SK-N-DZ (cell line): Measurements from ENCODE around the gene CDC27. TPM values are rescaled to one million over a fixed set of nuclear protein-coding genes. Genes with fewer than 3 reads are reported as not detected.
A peak's percentile ranks its signal among the peaks of the same experiment; 100 is the strongest.
"Not testable (repeated sequence)": the region's sequence is repeated elsewhere in the genome, so short reads cannot be mapped to it uniquely, and the experiment has no call there.

Source experiments
- DNase-seq: peaks from one replicate; pipeline ENCODE4 v3.0.0-alpha.2; 2015; ENCODE audit warnings: low spot score
- polyA plus RNA-seq, 2 experiments: library from polyadenylated mRNA; depleted of rRNA; stranded (reverse); fragments of >200 nt; gene quantifications; 2 replicates each; pipeline ENCODE4 v1.2.3, GENCODE V29; 2014

CDC27 gene, protein sequence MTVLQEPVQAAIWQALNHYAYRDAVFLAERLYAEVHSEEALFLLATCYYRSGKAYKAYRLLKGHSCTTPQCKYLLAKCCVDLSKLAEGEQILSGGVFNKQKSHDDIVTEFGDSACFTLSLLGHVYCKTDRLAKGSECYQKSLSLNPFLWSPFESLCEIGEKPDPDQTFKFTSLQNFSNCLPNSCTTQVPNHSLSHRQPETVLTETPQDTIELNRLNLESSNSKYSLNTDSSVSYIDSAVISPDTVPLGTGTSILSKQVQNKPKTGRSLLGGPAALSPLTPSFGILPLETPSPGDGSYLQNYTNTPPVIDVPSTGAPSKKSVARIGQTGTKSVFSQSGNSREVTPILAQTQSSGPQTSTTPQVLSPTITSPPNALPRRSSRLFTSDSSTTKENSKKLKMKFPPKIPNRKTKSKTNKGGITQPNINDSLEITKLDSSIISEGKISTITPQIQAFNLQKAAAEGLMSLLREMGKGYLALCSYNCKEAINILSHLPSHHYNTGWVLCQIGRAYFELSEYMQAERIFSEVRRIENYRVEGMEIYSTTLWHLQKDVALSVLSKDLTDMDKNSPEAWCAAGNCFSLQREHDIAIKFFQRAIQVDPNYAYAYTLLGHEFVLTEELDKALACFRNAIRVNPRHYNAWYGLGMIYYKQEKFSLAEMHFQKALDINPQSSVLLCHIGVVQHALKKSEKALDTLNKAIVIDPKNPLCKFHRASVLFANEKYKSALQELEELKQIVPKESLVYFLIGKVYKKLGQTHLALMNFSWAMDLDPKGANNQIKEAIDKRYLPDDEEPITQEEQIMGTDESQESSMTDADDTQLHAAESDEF
- 58.9 and 61.2 TPM in 2 replicates for polyA plus RNA-seq (2014; cell fraction: cytosol; rRNA removed)
- 71.2 and 102 TPM in 2 replicates for polyA plus RNA-seq (2014; cell fraction: nucleus; rRNA removed)

DNA sequence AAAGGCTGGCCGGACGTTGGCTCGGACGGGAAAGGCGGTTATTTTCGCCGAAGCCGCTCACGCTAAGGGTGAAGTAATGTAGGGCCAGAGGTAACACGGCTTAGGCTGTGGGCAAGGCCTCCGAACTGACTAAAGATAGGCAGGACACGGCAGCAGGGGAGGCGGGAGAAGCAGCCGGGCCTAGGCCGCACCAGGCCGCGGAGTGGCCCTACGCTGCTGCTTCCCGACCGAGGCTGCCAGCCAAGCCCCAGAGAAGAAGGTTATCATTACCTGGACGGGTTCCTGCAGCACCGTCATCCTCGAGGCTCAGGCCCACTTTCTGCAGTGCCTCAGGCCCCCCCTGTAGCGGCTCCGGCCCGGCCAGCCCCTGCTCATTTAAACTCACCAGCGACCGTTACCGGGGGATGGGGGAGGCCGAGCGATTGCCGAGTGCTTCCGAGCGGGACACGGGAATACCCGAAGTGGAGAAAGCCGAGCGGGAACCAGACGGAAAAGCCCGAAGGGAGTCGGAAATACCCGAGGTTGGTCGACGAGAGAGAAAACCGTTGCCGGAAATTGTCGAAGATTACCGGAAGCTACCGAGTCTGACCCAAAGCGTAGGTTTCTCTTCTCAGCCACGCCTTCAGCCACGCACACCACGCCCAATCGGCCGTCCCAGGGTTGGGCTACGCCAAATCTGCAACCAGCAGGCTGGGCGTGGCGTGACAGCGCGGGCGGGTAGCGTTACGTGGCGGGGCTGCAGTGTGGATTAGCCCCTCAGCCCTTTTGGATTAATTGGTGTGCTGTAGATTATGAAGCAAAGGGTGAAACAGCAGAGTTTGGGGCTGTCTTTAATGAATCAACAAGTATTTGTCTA is at the start of gene CDC27:
Gene CDC27 (minus strand): TSS at position 420 of the 856 bp plus-strand sequence. CDS start 123 bp downstream, at position 297.
- peak; percentile 99 for DNase-seq

DNA sequence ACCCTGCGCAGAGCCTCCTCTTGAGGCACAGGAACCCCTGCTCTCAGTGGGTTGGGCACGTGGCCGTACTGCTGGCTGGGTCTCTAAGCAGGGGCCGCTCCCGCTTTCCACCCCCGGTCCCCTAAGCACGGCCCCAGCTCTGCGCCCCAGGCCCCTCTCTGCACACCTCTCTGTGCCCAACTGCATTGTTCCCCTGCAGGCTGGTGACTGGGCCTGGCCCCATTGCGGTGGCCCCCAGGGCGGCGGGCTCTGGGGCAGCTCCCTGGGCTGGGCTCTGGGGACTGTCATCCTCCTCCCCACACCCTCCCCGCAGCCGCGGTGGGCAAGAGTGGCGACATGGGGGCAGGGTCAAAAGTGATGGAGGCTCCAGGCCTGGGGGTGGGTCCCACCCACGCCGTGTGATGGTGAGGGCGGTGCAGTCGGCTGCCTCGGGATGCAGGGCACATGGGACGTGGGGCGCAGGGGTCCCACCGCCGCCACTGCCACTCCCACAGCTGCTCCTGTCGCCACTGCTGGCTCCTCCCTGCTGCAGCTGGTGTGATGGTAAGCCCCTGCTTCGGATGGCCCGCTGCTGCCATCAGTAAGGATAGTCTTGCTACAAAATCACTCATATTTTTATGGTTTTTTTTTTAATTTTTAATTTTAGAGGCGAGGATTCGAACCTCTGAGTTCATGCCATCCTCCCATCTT is 49.4 kb upstream of the CDC27 start:
- DNase-seq: no peak

DNA sequence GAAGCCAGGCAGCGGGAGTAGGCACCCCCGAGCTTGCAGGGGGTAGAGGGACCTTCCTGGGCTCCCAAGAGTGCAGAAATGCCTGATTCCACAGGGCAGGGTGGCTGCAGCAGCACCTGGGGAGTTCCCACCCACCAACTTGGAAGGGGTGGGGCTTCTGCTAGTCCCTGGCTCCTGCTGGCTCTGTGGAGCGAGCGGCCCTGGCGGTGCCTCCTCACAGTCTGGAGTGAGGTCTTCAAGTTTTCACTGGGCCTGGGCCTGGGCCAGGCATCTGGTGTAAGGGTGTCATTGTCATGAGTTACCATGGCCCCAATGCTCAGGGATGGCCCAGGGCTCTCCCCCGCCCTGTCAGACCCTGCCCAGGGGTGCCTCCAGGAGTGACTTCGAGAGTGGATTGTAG is 48.7 kb upstream of the CDC27 start:
- no peak for DNase-seq

DNA sequence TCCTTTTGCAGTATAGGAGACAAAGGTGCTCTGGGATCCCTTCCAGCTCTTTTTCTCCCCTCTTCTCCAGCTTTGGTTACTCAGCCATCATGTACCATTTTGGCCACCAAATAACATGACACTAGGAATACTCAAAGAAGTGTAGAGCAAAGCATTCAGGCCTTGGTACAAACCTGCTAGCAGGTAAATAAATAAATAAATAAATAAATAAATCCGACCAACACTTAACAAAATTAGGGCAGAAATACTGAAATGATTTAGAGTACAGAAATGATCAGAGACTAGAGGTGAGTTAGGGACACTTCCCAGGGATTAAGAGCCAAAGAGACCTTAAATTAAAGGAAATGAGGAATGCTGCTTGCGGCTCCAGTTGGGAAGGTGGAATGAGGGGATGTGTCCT is 46.8 kb upstream of the CDC27 start:
- no peak for DNase-seq

DNA sequence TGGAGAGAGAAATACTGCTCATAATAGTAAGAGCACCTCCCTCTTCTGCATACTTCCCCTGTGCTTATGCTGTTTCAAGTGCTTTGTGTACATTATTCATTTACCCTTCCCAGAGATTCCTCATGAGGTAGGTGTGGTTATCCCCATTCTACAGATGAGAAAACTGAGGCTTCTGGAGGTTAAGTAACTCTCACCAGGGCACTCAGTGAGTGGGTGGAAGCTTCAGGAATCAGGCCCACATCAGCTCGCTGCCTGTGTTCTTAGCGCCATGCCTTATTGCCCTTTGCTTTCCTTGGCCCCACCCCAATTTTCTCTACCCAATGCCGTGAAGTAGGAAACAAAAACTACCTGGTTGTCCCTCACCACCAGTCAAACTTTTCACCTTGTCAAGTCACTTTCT is 46.4 kb upstream of the CDC27 start:
- no peak for DNase-seq

DNA sequence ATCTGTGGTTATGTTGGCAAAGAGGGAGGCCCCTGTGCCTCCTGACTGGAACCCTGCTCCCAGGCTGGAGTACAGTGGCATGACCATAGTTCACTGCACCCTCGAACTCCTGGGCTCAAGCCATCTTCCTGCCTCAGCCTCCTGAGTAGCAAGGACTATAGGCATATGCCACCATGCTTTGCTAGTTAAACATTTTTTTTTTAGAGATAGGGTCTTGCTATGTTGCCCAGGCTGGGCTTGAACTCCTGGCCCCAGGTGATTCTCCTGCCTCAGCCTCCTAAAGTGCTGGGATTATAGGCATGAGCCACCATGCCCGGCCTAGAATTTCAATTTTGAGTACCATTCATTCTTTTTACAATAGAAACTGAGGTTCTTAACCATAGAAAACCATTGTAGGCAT is 43.4 kb upstream of the CDC27 start:
- no peak for DNase-seq

DNA sequence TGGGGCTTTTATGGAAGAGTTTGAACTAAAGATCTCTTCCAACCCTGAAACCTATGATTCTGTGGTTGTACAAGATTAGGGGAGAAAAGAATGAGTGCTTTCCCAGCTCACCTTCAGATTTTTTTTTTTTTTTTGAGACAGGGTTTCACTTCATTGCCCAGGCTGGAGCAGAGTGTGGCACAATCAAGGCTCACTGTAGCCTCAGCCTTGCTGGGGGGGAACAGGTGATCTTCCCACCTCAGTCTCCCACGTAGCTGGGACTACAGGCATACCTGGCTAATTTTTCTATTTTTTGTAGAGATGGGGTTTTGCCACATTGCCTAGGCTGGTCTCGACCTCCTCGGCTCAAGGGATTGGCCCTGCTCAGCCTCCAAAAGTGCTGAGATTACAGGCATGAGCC is 42.8 kb upstream of the CDC27 start:
- DNase-seq: no peak

DNA sequence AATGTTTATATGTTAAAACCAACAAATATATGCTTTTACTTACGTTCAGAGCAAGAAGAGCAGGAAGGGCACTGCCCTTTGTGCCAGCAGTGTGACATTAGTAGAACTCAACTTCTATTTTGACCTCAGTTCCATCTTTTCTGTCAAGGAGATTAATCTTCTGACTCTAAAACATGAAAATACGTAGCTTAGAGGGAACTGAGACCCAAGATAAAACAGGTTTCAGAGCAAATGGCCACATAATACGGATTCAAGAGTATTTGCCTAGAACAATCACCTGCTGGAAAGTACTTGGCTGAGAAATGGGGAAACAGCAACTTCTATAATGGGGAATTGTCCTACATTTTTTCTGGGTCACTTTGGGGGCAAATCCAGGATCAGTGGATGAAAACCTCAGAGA is 42.2 kb upstream of the CDC27 start:
- DNase-seq: no peak

DNA sequence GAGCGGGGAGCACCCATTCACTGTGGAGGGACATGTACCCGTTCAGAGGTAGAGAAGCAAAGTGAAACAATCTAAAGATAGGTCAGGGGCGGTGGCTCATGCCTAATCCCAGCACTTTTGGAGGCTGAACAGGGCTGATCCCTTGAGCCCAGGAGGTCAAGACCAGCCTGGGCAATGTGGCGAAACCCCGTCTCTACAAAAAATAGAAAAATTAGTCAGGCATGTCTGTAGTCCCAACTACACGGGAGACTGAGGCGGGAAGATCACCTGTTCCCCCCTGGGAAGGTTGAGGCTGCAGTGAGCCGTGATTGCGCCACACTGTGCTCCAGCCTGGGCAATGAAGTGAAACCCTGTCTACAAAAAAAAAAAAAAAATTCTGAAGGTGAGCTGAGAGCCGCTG is 41.8 kb upstream of the CDC27 start:
- DNase-seq: no peak

DNA sequence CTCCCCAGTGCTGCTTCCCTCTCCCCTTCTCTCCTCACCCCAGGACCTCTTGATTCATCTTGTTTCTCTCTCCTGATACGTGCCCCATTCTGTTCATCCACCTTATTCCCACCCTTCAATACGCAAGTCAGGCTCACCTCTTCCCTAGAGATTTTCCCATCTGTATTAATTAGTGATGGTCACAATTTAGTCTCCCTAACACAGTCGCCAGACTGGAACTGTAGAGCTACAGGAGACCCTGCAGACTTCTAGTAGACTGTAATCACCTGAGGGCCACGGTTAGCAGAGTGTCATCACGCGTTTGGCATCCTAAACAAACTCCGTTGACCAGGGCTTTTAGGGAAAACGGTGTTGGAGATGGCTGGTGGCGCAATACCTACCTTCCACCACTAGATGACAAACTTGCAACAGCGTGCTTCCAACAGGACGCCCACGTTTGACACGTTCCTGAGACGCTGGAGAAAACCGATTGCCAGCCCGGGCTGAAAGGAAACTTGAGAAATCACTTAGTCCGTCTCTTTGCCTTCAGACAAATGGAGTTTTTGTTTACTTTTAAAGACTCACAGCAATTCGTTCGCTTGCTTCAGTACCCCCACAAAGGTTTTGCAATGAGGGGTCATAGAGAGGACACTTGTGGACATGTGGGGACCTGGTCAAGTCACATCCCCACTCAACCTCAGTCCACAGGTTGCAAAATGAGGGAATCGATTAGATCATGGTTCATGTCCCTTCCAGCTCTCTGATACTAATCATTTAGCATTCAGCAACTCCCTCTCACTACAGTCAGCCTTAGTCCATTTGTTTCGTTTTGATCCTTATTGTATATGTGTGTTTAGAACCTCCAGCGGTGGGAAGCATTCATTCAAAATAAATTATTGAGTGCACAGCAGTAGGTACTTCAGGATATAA is 40.7 kb upstream of the CDC27 start:
- peak; percentile 85 for DNase-seq

DNA sequence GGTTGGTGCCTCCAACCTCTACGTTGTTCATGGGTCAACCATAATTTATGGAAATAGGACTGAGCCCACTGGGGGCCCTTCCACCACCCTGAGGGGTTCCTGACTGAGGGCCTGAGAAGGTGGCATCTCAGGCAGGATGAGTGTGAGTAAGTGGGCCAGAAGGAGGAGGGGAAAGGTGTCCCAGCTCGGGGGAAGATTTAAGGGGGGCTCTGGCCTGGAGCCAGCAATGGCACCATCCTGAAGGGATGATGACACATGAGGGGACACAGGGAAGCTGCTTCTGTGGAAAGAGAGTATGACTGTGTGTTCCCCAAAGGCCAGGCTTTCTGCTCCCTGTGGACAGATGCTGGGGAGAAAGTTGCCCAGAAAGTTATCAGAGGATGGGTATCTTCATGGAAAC is 38.8 kb upstream of the CDC27 start:
- no peak for DNase-seq

DNA sequence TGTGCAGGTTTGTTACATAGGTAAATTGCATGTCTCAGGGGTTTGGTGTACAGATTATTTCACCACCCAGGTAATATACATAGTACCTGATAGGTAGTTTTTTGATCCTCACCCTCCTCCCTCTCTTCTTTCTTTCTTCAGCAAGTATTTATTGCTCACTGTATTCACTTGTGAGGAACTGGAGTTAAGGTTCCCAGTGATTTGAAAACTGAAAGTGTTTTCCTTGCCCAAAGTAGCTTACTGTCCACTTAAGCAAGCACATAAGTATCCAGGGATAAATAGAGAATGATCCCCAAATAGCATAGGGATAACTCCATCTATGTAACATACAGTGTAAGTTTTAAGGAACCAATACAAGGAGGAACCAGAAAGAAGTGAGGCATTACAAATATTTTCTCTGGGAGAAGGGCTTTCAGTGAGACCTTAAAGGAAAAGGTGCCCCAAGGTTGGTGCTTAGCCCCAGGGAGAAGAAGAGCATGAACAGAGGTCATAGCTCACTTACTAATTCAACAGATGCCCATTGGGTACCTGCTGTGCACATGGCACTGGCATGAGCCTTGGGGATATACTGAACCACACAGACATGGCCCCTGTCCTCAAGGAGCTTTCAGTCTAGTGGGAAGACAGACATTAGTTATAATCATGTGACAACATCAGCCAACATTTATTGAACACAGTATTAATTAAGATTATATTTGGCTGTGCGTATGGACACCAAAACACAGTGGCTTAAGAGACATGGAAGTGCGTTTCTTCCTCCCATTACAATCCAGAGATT is 37.0 kb upstream of the CDC27 start:
- DNase-seq: no peak

DNA sequence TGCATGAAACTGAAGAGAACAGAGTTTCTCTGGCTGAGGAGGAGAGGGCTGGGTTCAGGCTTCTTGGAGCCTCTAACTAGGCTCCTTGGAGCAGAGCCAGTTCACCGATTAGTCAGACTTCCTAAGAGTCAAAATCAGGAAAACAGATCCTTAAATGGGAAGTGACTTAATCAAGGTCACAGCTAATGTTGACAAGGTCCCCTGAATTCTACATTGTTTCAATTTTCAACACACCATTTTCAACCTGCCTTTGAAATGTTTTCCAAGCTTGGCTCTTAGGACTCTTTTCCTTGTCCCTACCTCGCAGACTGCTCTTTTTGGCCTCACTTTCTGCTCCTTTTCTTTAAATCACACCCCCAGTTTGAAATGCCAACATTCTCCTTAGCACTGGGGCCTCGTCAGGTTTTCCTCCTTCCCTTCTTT is 36.4 kb upstream of the CDC27 start:
- no peak for DNase-seq

DNA sequence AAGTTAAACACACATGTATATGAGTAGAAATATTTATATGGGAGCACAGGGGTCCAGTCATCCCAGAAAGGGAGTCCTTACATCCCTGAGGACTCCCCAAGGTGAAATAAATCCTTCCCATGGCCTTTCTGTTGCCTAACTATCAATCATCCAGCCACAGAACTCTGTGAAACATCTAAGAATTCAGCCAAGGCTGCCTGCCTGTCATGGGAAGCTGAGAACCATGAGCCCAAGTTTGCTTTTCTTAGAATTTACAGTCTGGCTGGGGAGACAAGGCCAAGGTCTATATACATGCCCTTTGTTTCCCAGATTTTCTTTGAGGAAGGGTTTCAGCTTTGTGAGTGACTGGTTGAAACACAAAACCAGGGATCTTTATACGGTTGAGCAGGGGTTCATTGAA is 35.9 kb upstream of the CDC27 start:
- DNase-seq: no peak

DNA sequence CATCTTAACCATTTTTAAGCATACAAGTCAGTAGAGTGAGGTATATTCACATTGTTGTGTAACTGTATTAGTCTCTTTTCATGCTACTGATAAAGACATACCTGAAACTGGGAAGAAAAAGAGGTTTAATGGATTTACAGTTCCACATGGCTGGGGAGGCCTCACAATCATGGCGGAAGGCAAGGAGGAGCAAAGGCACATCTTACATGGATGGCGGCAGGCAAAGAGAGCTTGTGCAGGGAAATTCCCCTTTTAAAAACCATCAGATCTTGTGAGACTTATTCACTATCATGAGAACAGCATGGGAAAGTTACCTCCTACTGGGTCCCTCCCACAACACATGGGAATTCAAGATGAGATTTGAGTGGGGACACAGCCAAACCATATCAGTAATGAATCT is 35.0 kb upstream of the CDC27 start:
- DNase-seq: not testable (repeated sequence)

DNA sequence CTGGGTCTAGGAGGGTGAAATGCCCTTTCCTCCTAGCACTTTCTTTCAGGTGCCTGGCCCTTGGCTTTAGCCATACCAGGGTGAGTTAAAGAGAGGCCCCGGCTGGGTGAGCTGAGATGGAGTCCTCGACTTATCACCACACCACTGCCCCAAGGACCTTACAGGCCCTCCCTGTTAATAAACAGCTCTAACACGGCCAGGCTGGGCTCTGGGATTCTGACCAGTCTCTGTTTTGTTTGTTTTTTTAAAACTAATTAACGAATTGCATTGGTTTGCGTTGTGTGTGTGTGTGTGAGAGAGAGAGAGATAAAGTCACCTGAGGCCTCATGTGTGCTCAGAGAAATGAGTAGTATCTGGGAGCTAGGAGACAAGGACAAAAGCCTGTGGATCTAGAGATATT is 34.4 kb upstream of the CDC27 start:
- no peak for DNase-seq

DNA sequence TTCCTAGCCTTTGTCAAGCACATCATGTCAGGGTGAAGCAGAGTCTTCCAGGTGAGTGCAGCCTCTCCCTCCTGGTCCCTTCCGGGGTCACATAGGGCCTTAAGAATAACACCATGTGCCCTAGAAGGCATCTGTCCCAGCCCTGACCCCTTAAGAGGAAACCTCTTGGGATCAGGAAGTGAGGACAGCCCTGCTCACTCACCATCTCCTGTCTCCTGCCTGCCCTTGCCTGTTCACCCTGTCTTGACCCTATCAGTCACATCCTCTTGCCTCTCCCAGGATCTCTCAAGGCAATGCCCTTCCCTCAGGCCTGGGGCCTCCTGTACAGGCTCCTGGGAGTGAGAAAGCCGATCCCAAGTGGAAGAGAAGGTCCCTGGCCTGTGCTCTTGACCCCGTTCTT is 33.9 kb upstream of the CDC27 start:
- DNase-seq: no peak

DNA sequence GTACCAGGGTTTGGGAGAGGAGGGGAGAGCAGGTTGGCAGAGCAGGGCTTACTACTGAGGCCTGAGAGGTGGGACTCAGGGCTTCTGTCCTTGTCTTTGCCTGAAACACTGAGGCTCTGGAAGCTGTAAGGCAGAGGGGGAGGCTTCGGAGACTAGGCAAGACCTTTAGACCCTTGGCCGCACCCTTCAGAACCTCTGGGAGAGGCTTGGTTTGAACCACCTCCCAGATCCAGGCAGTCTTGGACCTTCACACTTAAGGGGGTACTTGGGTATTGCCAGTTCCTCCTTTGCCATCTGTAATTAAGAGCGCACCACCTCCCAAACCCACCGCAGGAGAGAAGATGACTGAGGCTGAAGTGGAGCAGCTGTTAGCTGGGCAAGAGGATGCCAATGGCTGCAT is 33.0 kb upstream of the CDC27 start:
- no peak for DNase-seq

DNA sequence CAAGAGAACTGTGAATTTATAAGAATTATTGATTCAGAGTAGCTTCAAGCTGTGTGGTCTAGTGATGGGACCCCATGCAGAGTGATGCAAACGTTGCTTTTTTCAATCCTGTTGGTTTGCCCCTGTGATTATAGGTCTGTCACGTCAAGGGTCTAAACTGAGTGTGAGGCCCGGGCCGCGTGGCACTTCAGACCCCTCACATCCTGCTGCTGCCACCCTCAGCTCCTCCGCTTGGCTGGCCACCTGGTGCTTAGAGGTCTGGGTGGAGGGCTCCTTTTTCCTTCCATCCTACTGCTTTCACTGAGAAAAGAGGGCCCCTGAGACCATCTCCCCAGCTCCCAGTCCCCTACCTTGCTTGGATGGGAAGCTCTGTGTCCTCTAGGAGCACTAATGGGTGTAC is 32.1 kb upstream of the CDC27 start:
- no peak for DNase-seq
